Measurements from ENCODE around the gene JAZF1.

DNA sequence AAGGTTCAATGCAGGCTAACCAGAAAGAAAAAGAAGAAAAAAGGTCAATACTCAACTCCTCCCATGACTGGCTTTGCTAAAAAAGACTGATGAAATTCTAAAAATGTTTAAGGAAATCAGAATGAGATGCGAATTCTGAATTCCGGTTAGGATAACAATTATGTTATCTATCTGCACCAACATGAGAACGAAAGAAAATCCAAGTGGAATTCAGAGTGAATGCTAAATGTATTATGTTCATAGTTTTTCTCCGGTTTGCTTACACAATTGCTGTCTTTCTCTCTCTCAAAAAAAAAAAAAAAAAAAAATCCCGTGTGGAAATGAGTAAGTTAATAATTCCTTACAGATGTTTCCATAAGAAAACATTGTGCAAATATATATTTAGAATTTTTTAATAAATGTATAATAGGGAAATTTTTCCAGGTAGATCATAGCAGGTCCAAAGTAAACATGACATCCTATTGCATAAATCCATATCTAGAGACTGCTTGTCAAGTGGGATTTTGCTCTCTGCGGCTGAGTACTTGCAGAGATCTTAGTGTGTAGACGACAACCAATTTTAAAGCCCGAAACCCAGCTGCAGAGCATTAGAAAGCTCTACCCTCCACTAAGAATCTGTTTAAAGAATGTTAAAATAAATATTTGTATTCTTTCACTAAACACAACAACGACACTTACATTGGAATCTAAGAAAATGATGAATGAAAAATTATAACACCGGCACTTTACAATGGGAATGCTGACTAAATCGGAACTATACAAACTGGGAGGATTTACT lies 104.0 kb downstream of the JAZF1 start:
- TF ChIP-seq, protein P1, sequence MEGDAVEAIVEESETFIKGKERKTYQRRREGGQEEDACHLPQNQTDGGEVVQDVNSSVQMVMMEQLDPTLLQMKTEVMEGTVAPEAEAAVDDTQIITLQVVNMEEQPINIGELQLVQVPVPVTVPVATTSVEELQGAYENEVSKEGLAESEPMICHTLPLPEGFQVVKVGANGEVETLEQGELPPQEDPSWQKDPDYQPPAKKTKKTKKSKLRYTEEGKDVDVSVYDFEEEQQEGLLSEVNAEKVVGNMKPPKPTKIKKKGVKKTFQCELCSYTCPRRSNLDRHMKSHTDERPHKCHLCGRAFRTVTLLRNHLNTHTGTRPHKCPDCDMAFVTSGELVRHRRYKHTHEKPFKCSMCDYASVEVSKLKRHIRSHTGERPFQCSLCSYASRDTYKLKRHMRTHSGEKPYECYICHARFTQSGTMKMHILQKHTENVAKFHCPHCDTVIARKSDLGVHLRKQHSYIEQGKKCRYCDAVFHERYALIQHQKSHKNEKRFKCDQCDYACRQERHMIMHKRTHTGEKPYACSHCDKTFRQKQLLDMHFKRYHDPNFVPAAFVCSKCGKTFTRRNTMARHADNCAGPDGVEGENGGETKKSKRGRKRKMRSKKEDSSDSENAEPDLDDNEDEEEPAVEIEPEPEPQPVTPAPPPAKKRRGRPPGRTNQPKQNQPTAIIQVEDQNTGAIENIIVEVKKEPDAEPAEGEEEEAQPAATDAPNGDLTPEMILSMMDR (IDR thresholded peaks at IDR 0.05), result no peak
- no peak for TF ChIP-seq ZFX (IDR thresholded peaks at IDR 0.05; ENCODE audit: borderline replicate concordance)

Data from 22Rv1 (cell line).